A673 (cell line): ENCODE results near the gene FNDC1.

Experiments
- CTCF ChIP-seq: fragments of 300-800, 200-600 bp; sonication (generic); conservative IDR thresholded peaks from 2 replicates; pipeline ENCODE4 v1.5.1; 2017; ENCODE audit warnings: low read depth, mild to moderate bottlenecking, antibody characterized with exemption, low read length, moderate library complexity, mixed read lengths
- EZH2 ChIP-seq: fragments of 200-600 bp; sonication (generic); IDR thresholded peaks from 2 replicates; pipeline ENCODE4 v1.6.1; 2017; ENCODE audit warnings: borderline replicate concordance, low read depth, mild to moderate bottlenecking, mixed read lengths, antibody characterized with exemption, low read length; ENCODE audit not compliant: poor library complexity, severe bottlenecking

DNA sequence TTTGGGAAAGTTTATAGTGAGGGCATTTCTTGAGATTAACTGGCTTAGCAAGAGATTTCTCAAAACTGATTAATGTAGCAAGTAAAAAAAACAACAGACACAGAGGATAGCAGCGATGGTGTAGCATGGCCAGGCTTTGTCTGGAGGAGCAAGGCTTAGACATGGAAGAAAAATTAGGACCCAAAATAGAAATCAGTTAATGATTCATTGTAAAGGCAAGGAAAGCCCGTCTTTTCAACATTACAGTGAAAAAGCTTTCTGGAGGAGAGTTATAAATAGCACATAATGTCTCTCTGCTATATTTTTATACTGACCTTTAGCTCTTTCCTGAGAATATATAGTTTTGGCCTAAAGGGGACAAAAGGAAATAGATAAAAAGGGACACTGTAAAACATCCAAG, 45.1 kb downstream of the FNDC1 start:
- no peak for TF ChIP-seq CTCF
- no peak for TF ChIP-seq EZH2
